Activated CD4-positive, CD25-positive, alpha-beta regulatory T cell treated with anti-CD3 and anti-CD28 coated beads, Interleukin-2, amount 50 U/mL, for 24 hours (primary cell): Measurements from ENCODE around the gene PLEKHN1.
"Not testable (repeated sequence)": the region's sequence is repeated elsewhere in the genome, so short reads cannot be mapped to it uniquely, and the experiment has no call there.

Experiments
- ATAC-seq, 2 donors: fragments of 150-1000 bp; cut with Tn5 transposase; one replicate each; pipeline ENCODE4 v1.10.0; 2021; ENCODE audit warnings: mild to moderate bottlenecking in 1 of 2, moderate library complexity in 1 of 2

PLEKHN1 gene

DNA sequence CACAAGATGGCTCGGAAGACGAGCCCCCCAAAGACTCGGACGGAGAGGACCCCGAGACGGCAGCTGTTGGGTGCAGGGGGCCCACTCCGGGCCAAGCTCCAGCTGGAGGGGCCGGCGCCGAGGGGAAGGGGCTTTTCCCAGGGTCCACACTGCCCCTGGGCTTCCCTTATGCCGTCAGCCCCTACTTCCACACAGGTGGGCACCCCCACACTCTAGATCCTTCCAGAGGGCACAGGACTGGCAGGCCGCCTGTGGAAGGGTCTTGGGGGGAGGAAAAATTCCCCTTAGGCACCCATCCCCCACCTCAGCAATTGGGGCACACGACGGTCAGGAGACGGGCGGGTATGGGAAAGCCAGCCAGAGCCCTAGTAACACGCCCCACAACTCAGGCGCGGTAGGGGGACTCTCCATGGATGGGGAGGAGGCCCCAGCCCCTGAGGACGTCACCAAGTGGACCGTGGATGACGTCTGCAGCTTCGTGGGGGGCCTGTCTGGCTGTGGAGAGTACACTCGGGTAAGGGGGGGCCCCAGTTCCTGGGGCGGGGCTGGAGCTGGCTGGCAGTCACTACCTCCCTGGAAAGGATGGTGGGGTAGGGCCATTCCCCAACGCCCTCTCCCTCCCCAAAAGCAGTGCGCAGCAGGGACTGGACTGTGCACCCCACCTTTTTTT is 23.3 kb upstream of the PLEKHN1 start:
- ATAC-seq, result no peak

DNA sequence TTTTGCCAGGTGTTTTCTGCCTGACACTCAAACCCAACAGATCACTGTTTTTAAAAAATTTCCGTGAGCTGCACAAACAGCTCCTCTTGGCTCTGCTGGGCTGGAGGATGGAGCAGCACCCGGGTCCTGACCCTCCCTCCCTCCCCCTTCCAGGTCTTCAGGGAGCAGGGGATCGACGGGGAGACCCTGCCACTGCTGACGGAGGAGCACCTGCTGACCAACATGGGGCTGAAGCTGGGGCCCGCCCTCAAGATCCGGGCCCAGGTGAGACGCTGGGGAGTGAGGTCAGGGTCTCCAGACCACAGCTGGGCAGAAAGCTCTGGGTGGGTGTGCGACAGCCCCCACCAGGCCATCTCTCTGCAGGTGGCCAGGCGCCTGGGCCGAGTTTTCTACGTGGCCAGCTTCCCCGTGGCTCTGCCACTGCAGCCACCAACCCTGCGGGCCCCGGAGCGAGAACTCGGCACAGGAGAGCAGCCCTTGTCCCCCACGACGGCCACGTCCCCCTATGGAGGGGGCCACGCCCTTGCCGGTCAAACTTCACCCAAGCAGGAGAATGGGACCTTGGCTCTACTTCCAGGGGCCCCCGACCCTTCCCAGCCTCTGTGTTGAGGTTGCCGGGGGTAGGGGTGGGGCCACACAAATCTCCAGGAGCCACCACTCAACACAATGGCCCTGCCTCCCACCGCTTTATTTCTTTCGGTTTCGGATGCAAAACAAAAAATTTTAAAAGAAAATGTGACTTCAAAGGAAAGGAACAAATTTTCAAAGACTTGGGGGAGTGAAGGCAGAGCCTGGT is 22.5 kb upstream of the PLEKHN1 start:
- no peak for ATAC-seq

DNA sequence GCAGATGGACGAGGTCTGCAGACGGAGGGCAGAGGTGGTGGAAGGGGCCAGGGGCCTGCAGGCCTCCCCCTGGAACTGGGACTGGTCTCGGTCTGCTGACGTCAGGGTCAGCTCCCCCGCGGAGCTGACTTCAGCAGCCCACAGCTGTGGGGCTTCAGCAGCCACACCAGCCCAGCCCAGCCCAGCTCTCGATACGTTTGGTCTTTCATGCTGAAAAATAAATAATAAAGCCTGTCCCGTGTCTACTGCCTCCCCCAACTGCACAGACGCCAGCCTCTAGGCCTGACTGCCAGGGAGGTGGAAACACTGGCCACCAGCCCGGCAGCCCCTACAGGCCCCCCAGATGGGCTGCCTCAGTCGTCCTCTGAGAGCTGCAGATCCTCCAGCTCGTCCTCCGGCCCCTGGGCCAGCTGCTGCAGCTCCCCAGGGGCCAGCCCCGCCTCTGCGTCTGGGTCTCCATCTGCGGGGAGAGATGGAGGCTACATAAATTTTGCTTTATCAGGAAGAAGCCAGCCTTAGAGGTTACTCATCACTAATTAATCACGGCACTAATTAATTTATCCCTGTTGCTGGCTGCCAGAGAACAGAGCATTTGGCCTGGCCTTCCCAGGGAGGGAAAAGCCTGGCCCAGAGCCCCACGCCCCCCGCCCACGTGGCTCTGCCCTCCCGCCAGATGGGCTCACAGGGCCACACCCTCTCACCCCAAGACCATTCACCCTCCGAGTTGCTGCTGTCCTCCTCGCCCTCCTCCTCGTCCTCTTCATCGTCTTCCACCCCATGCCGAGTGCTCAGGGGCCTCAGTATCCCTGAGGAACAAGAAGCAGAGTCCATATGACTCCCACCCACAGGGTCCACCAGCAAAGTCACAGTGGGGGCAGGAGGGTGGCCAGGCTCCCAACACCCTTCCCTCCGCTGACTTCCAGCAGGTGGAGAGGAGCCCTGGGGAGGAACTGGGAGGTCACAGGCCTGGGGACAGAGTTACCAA is 21.6 kb upstream of the PLEKHN1 start:
- ATAC-seq, result no peak

DNA sequence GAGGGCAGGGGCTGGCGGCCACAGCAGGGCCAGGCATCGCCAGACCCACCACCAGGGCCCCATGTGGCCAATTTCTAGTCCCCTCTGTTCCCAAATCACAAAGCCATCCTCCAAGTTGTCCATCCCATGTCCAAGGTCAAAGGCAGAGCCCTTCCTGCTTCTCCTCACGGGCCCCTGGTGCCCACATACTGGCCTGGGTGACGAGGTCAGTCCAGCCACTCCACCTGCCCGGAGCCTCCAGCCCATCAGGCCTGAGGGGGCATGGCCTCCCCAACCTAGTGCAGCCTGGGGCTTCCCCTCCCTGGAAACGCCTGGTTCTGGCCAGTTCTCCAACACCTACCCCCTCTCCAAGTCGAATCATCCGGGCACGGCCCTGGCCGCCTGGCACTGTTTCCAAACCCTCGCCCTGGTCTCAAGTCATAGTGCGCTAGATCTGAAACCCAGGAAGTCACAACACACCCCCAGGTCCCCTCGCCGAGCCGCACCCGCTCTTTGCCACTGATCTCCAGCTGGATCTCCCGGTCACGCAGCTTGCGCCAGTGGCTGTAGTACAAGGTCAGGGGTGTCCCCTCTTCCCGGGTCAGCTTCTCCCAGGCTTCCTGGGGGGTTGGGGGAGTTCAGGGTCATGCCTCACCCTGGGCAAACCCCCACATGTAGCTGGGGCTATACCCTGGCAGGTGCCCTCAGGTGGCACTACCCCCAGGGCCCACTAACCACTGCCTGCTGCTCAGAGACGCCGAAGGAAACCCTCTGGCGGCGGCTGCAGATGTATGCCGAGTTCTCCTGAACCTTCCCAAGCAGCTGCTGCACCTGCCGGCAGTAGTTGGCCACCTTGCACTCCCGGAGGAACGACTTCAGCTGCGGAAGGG is 20.4 kb upstream of the PLEKHN1 start:
- ATAC-seq, result no peak

DNA sequence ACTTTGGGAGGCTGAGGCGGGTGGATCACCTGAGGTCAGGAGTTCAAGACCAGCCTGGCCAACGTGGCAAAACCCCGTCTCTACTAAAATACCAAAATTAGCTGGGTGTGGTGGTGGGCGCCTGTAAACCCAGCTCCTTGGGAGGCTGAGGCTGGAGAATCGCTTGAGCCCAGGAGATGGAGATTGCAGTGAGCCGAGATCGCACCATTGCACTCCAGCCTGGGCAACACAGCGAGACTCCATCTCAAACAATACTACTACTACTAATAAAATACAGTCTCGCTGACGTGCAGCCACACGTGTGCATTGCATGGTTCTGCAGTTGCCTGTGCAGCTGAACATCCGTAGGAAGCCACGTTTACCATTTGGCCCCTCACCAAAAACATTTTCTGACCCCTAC is 19.5 kb upstream of the PLEKHN1 start:
- ATAC-seq, result not testable (repeated sequence)

DNA sequence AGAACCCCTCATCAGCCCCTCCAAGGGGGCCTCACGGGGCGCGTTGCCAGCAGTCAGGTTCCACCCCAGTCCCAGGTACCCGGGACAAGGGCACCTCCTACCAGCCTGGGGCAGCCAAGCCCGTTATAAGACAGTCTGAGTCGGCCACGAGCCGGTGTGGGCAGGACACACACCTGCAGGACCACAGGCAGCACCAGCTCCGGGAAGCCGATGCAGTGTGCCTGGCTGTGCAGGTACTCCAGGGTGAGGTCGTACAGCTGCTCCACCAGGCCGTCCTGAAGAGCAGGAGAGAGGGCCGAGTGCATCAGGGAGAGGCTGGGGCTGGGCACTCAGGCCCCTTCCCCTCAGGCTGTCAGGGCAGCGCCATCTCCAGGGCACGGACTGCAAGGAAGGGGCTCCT is 18.3 kb upstream of the PLEKHN1 start:
- no peak for ATAC-seq

DNA sequence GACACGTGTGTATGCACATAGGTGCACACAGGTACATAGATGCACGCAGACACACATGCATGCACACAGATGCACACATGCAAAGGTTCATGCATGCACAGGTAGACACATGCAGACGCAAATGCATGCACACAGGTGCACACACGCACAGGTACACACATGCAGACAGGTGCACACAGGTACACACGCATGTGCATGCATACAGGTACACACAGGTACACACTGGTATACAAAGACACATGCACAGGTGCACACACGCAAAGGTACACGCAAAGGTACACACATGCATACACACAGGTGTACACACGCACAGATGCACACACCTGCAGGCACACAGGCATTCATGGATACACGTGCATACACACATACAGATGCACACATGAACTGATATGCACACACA is 16.0 kb upstream of the PLEKHN1 start:
- ATAC-seq, result no peak

DNA sequence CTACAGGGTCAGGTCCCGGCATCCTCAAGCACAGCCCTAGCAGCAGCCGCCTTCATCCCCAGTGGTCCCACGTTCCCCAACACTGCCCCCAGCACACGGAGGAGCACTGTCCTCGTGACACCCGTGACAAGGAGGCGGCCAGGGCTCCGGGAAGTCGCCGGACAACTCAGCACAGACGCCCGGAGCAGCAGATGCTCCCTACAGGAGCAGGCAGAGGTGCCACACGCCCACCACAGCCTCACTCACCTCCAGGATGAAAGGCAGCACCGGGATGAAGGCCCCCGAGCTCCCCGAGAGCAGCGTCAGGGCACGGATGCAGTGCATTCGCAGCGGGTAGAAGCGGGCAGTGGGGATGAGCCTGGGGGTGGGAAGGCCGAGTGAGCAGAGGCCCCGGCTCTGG is 15.4 kb upstream of the PLEKHN1 start:
- no peak for ATAC-seq

DNA sequence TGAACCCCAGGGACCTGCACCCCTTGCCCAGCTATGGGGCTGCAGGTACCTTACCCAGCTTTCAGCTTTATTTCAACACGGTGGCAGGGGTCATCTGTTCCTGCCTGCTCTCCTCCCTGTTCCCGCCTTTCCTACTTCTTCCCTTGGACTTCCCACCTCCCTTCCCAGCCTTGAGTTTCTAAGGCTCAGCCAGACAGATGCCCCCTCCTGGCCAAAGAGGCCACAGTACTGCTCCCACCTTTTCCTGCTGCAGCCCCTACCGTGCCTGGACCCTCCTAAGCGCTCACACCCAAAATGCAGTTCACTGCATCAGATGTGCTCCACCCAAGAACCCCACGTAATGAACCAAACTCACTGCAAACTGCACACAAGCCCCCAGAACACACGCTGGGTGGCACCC is 14.9 kb upstream of the PLEKHN1 start:
- ATAC-seq, result no peak

DNA sequence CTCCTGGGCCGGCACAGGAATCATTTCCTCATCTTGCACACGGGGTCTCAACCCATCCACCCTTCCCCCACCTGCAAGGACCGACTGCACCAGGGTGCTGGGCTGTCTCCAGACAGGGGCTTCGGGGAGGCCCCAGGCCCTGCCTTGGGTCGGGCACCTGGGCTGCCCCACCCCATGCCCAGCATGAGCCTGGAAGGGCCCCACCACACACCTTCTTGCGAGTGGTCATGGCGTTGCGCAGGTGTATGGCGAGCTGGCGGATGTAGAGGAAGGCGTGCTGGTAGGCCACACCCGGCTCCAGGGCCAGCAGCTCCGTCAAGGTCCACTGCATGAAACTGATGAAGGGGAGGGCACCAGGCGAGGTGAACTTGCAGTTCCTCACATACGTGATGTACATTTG is 14.1 kb upstream of the PLEKHN1 start:
- ATAC-seq, result no peak

DNA sequence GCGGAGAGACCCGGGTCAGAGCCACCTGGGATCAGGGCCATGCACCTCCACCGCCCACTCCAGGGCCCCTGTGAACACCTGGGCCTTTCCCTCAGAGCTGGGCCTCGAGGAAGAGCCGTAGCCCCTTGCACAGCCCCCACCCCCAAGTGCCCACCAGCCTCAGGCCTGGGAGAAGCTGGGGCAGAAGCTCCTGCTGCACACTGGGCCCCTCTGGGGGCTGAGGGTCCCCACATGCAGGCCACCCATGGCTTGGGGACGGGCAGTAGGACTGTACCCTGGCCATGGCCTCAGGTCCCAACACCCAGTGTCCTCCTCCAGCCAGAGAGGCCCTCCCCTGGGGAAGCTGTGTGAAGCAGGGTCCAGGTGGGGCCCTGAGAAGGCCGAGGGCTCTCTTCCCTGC is 13.7 kb upstream of the PLEKHN1 start:
- ATAC-seq, result no peak

DNA sequence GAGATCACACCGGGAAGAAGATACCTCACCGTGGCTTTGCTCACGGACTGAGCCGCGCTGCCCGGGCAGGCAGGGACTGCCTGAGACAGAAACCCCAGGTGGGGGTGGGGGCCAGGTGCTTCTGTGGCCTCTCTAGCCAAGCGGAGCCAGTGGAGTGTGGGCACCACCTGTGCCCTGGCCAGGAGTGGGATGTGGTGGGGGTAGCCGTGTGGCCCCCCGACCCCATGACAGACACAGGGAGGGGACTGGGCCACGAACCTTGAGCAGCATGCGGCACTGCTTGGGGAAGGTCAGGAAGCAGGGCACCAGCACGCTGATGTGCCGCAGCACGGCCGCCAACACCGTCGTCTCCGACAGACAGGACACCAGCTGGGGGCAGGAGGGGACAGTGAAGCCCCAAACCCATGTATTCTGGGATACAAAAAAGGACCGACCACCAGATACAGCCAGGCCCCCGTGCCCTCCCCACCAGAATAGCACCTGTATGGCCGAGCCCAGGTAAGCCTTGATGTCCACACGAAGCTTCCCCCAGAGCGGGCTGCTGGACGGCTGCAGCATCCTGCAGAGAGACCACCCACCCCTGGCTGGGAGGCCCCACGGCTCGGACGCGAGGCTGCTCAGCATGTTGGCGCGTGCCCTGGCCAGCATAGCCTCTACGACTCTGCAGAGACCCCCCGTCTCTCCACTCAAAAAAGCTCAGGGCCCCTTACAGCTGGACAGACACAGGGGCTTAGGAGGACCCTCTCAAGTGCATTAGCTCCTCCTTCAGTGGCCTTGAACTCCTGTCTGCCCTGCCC is 12.6 kb upstream of the PLEKHN1 start:
- no peak for ATAC-seq

DNA sequence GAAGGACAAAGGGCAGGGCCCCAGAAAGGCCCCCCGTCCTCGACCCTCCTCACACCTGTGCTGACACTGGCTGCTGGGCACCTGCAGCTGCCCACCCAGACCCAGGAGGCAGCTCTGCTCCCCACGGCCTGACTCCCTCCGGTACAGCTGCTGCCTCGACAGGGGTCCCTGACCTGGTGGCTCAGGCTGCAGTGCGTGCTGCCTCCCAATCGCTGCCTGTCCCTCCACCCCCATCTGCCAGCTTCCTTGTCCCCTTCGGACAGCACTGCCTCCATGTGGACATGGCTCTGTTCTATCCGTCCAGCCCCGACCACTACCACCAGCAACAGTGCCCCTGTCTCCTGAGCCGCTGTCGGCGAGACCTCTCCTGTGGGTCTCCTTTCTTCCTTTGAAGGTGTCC is 11.4 kb upstream of the PLEKHN1 start:
- ATAC-seq, result no peak

DNA sequence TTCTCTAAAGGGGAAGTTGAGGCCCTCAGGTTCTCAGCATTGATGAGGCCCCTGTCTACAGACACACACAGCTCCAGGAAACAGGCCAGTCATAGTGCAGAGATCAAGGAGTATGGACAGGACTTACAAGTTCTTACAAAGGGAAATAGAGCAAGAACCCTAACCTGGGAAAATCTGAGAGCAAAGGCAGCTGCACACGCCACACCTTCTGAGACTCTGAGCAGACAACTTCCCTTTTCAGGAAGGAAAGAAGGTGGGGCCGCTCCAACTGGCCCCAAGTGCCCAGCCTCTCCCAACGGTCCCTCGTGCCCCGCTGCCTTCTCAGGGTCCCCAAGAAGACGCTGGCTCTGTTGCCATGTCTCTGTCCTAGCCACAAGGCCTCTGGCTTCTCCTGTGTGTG is 10.8 kb upstream of the PLEKHN1 start:
- no peak for ATAC-seq

DNA sequence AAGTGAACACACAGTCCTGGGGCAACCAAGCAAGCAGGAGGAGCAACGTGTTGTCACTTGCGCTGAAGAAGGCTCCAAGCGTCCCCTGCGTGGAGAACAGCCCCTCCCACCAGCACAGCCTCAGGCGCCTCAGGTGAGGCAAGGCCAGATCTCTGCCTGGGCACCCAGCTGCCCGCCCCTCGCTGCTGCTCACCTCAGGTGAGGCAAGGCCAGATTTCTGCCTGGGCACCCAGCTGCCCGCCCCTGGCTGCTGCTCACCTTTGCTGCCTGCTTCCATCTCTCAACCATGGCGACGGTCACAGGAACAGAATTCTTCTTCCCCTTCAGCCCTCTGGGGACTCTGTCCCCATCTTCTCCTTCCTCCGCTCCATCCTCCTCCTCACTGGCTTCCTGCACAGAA is 9.6 kb upstream of the PLEKHN1 start:
- ATAC-seq, result no peak

DNA sequence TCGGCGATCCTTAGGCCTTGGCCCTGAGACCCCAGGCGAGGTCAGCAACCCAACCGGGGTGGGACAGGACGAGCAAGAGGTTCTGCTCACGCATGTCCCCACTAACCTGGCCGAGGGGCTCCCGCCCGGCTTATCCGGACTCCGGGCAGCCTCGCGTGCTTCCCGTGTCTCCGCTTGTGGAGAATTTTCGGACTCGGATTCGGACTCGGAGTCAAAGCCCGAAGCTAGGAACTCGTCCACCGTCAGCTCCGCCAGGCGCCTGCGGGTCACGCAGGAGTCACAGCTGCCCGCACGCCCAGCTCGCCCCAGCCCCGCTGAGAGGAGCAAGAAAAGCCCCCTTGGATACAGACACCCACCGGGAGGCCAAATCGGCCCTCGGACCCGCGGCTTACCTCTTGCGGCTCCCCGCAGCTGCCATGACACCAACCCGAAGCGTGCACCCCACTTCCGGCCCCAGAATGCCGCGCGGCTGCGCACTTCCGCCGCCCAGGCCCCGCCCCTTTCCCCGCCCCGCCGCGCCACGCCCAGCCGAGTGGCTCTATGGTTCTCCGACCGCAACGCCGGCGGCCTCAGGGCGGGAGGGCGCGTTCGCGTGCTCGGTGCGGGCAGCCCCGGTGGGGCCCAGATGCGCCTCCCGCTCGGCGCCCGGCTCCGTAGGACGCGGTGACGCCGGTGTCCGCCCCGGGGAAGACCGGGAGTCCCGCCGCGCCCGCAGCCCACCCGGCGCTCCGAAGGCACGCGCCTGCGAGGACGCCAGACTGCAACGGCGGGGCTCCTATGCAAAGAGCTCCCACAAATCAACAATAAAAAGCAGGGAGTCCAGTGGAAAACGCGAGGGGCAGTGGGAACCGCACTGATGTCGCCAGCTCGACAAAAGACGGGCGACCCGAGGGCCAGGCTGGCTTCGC is 7.2 kb upstream of the PLEKHN1 start, which contains the start of gene NOC2L:
Gene NOC2L, minus strand, starts transcription at position 434 of the 908 bp plus-strand sequence. Its CDS starts 16 bp downstream, at position 418.
- peak; percentile 89 to 90 for ATAC-seq

DNA sequence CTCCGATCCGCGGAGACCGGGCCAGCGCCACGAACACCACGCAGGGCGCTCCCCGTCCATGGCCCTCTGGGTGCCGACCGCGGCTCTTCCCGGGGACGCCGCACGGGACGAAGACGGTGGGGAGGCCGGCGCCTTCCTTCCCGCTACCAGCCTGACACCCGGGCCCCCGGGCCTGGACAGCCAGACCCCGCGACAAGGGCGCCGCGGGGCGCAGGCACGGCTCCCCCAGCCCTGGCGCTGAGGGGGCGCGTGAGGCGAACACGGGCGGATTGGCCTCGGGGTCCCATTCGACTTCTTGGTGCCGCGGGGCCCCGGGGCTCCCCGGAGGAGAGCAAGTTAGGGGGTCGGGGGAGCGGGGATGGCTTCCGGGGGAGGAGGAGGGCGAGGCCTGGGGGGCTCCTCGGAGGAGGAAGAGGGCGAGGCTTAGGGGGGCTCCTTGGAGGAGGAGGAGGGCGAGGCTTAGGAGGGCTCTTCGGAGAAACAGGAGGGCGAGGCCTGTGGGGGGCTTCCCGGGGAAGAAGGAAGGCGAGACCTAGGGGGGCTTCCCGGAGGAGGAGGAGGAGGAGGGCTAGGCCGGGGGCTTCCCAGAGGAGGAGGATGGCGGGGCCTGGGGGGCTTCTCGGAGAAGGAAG is 6.4 kb upstream of the PLEKHN1 start:
- peak in 1 of 2 donors; percentile 10 for ATAC-seq

DNA sequence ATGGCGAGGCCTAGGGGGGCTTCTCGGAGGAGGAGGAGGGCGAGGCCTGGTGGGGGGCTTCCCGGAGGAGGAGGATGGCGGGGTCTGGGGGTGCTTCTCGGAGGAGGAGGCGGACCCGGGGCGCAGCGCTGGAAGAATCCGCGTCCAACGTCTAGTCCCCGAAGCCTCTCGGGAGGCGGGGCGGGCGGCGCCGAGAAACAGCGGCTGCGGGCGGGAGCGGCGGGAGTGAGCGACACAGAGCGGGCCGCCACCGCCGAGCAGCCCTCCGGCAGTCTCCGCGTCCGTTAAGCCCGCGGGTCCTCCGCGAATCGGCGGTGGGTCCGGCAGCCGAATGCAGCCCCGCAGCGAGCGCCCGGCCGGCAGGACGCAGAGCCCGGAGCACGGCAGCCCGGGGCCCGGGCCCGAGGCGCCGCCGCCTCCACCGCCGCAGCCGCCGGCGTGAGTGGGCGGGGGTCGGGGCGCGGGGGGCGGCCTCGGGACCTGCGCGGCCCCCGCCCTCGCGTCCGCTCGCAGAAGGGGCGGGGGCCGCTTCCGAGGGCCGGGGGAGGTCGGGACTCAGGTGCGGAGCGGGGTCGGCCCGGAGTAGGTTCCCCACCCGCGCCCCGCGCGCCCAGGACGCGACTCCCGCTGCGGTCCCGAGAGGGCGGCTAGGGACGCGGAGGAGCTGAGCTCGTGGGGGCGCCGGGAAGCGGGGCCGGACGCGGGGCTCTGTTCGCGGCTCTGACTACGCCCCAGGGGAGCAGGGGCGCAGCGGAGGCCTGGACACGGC is 5.7 kb upstream of the PLEKHN1 start, which contains the start of gene KLHL17:
Gene KLHL17, plus strand, starts transcription at position 222 of the 769 bp plus-strand sequence. Its CDS starts 110 bp downstream, at position 332.
- ATAC-seq, result peak; percentile 60 to 65
